GM12878 (cell line): ENCODE data around the gene KLF7.

Experiments used
- ATF2 ChIP-seq: IDR thresholded peaks from 2 replicates; pipeline ENCODE4 v1.6.1; 2012; ENCODE audit warnings: low read length, inconsistent platforms
- CTCF ChIP-seq, 3 experiments: IDR thresholded peaks in 2 of 3; conservative IDR thresholded peaks in 1 of 3; 2 replicates each; pipeline ENCODE4 v1.5.1; 2011; ENCODE audit warnings: low read depth in 3 of 3, low read length in 3 of 3, mild to moderate bottlenecking in 3 of 3, control low read depth in 2 of 3, moderate library complexity in 2 of 3, inconsistent platforms in 1 of 3, mixed read lengths in 1 of 3; ENCODE audit not compliant: control insufficient read depth in 2 of 3, insufficient read depth in 1 of 3; ENCODE audit errors: extremely low read depth in 1 of 3
- EGR1 ChIP-seq, 2 experiments: IDR thresholded peaks; 1 replicate in 1 of 2; 2 replicates in 1 of 2; pipeline ENCODE4 v1.6.1; 2011 to 2012; ENCODE audit warnings: low read depth in 2 of 2, low read length in 2 of 2, borderline replicate concordance in 1 of 2, mild to moderate bottlenecking in 1 of 2, moderate library complexity in 1 of 2
- EZH2 ChIP-seq: IDR thresholded peaks from 2 replicates; pipeline ENCODE4 v1.6.1; 2012; ENCODE audit warnings: low read depth, mild to moderate bottlenecking, control low read depth, inconsistent platforms, low read length, borderline replicate concordance; ENCODE audit not compliant: control insufficient read depth
- JUND ChIP-seq: IDR thresholded peaks from 2 replicates; pipeline ENCODE4 v1.6.1; 2012; ENCODE audit warnings: low read depth, mild to moderate bottlenecking, low read length, improper control_type of control experiment, moderate library complexity
- MAX ChIP-seq: IDR thresholded peaks from 2 replicates; pipeline ENCODE4 v1.6.1; 2012; ENCODE audit warnings: low read depth, low read length, improper control_type of control experiment
- NR2C2 ChIP-seq: IDR thresholded peaks from 2 replicates; pipeline ENCODE4 v1.6.1; 2011; ENCODE audit warnings: borderline replicate concordance, low read depth; ENCODE audit not compliant: control insufficient read depth, insufficient read length
- PBX3 ChIP-seq: IDR thresholded peaks from 2 replicates; pipeline ENCODE4 v1.6.1; 2011; ENCODE audit warnings: mild to moderate bottlenecking, low read depth, low read length, moderate library complexity; ENCODE audit not compliant: insufficient replicate concordance
- POLR2A ChIP-seq: IDR thresholded peaks from 2 replicates; pipeline ENCODE4 v1.6.1; 2011; ENCODE audit warnings: low read depth, mild to moderate bottlenecking, low read length
- POLR2AphosphoS5 ChIP-seq: IDR thresholded peaks from 2 replicates; pipeline ENCODE4 v1.6.1; 2011; ENCODE audit warnings: mild to moderate bottlenecking, low read length, inconsistent platforms
- SREBF2 ChIP-seq: IDR thresholded peaks from 2 replicates; pipeline ENCODE4 v1.6.1; 2012; ENCODE audit warnings: mild to moderate bottlenecking, low read length
- YY1 ChIP-seq: IDR thresholded peaks from 2 replicates; pipeline ENCODE4 v1.6.1; 2011; ENCODE audit warnings: low read depth, mild to moderate bottlenecking, low read length
- ZNF592 ChIP-seq: fragments of 450-650 bp; IDR thresholded peaks from 2 replicates; pipeline ENCODE4 v1.6.1; 2017; ENCODE audit warnings: mild to moderate bottlenecking, moderate library complexity

GRCh38 chr2:207067473-207067872 is 98.3 kb downstream of the KLF7 start:
- no peak for TF ChIP-seq EZH2
- no peak for TF ChIP-seq EGR1 (IDR thresholded peaks at IDR 0.05; ENCODE audit: borderline replicate concordance in 1 of 2, low read depth in 2 of 2, low read length in 2 of 2)
- TF ChIP-seq MAX: no peak
- TF ChIP-seq SREBF2: no peak
- TF ChIP-seq ZNF592: no peak
- no peak for TF ChIP-seq CTCF (IDR thresholded peaks at IDR 0.05 in 2 of 3, conservative IDR thresholded peaks at IDR 0.05 in 1 of 3; ENCODE audit: control insufficient read depth in 2 of 3, extremely low read depth in 1 of 3, insufficient read depth in 1 of 3, low read depth in 3 of 3, low read length in 3 of 3)
- no peak for TF ChIP-seq NR2C2
- TF ChIP-seq JUND: no peak
- no peak for TF ChIP-seq ATF2
- TF ChIP-seq YY1: no peak
- no peak for TF ChIP-seq PBX3
- TF ChIP-seq POLR2A: no peak
- no peak for TF ChIP-seq POLR2AphosphoS5
